GM12878 (cell line): ENCODE results near the gene GLB1L. TPM values are rescaled to one million over a fixed set of nuclear protein-coding genes. Genes with fewer than 3 reads are reported as not detected.

Experiments used
- BACH1 ChIP-seq: fragments of 450-650 bp; IDR thresholded peaks from 2 replicates; pipeline ENCODE4 v1.6.1; 2017; ENCODE audit warnings: mild to moderate bottlenecking, borderline replicate concordance
- GABPA ChIP-seq: IDR thresholded peaks from 2 replicates; pipeline ENCODE4 v1.6.1; 2014; ENCODE audit warnings: antibody characterized with exemption, low read depth, mild to moderate bottlenecking, inconsistent platforms
- HDAC6 ChIP-seq: fragments of 200-600 bp; sonication (generic); IDR thresholded peaks from one replicate; pipeline ENCODE4 v1.8.0; 2017; ENCODE audit warnings: antibody characterized with exemption; ENCODE audit not compliant: unreplicated experiment
- MLLT1 ChIP-seq: fragments of 450-650 bp; IDR thresholded peaks from 2 replicates; pipeline ENCODE4 v1.6.1; 2016; ENCODE audit warnings: mild to moderate bottlenecking
- NFIC ChIP-seq: IDR thresholded peaks from 2 replicates; pipeline ENCODE4 v1.6.1; 2012; ENCODE audit warnings: low read depth, mild to moderate bottlenecking, inconsistent platforms, low read length, moderate library complexity
- NFXL1 ChIP-seq: fragments of 450-650 bp; IDR thresholded peaks from 2 replicates; pipeline ENCODE4 v1.6.1; 2017; ENCODE audit warnings: antibody characterized with exemption, mild to moderate bottlenecking, borderline replicate concordance
- NR2C1 ChIP-seq: fragments of 450-650 bp; IDR thresholded peaks from 2 replicates; pipeline ENCODE4 v1.6.1; 2017; ENCODE audit warnings: antibody characterized with exemption, mild to moderate bottlenecking, moderate library complexity
- PAX5 ChIP-seq: IDR thresholded peaks from 2 replicates; pipeline ENCODE4 v1.6.1; 2011; ENCODE audit warnings: low read depth, low read length, borderline replicate concordance
- RELA ChIP-seq: fragments of 450-650 bp; IDR thresholded peaks from 2 replicates; pipeline ENCODE4 v1.8.0; 2014; ENCODE audit warnings: borderline replicate concordance; ENCODE audit not compliant: partially characterized antibody
- RFX5 ChIP-seq: IDR thresholded peaks from 2 replicates; pipeline ENCODE4 v1.6.1; 2011; ENCODE audit warnings: low read depth, low read length, improper control_type of control experiment
- SIN3A ChIP-seq: IDR thresholded peaks from 2 replicates; pipeline ENCODE4 v1.6.1; 2012; ENCODE audit warnings: low read depth, low read length, improper control_type of control experiment
- SREBF1 ChIP-seq: IDR thresholded peaks from 2 replicates; pipeline ENCODE4 v1.6.1; 2012; ENCODE audit warnings: mild to moderate bottlenecking, low read length
- TCF7 ChIP-seq: IDR thresholded peaks from 2 replicates; pipeline ENCODE4 v1.6.1; 2014; ENCODE audit warnings: antibody characterized with exemption, borderline replicate concordance
- ZBTB33 ChIP-seq: fragments of 450-650 bp; IDR thresholded peaks from 2 replicates; pipeline ENCODE4 v1.6.1; 2017; ENCODE audit warnings: mild to moderate bottlenecking
- ZBTB4 ChIP-seq: fragments of 450-650 bp; formaldehyde crosslinking; IDR thresholded peaks from 2 replicates; pipeline ENCODE4 v1.4.0; 2022; ENCODE audit warnings: mild to moderate bottlenecking, moderate library complexity
- polyA plus RNA-seq, 11 experiments: library from polyadenylated mRNA; depleted of rRNA in 4 of 11; unstranded in 6 of 11; stranded (reverse) in 5 of 11; fragments of >200 nt; fragmentation: Nextera tagmentation in 4 of 11; fragmentation: Illumina TruSeq in 1 of 11; extraction: Ambion mirVana in 4 of 11; extraction: Trizol in 1 of 11; gene quantifications; 1 replicate in 1 of 11; 2 replicates in 10 of 11; pipeline versions ENCODE4 v1.2.1 to v1.2.3, GENCODE V29; 2011 to 2016; ENCODE audit warnings: inconsistent platforms in 2 of 11, missing spikeins in 2 of 11, low read depth in 1 of 11
- total RNA-seq, 4 experiments: library from RNA; depleted of rRNA in 3 of 4; stranded (reverse); fragments of >200 nt in 3 of 4; fragmentation: Illumina TruSeq in 1 of 4; extraction: Trizol in 1 of 4; gene quantifications; 2 replicates each; pipeline versions ENCODE4 v1.2.1 to v1.2.3, GENCODE V29; 2013 to 2021
- TF ChIP-seq, protein P1 (sequence below): fragments of 450-650 bp; IDR thresholded peaks from 2 replicates; pipeline ENCODE4 v1.6.1; 2017; ENCODE audit warnings: antibody characterized with exemption, mild to moderate bottlenecking, moderate library complexity
- TF ChIP-seq, protein P2 (sequence below), 3 experiments: IDR thresholded peaks in 2 of 3; conservative IDR thresholded peaks in 1 of 3; 2 replicates each; pipeline ENCODE4 v1.5.1; 2011; ENCODE audit warnings: low read depth in 3 of 3, low read length in 3 of 3, mild to moderate bottlenecking in 3 of 3, control low read depth in 2 of 3, moderate library complexity in 2 of 3, inconsistent platforms in 1 of 3, mixed read lengths in 1 of 3; ENCODE audit not compliant: control insufficient read depth in 2 of 3, insufficient read depth in 1 of 3; ENCODE audit errors: extremely low read depth in 1 of 3

GLB1L gene
- total and polyA plus RNA-seq, 10 of the 15 experiments (the other 5 are each of a cell fraction or from before 2014, with no cell fraction given) = 0.29 to 4.6 (median 2.7) TPM

GRCh38 chr2:219245148-219245898, at the start of gene GLB1L, which contains the start of gene STK16 (continued):
- TF ChIP-seq ZBTB4 (CRISPR knock-in tag) (no peak), NFXL1 (no peak), RELA (peak; percentile 33), RFX5 (no peak), BACH1 (peak; percentile 61), TCF7 (no peak), NR2C1 (no peak), HDAC6 (no peak), GABPA (peak; percentile 87), SREBF1 (no peak), PAX5 (no peak), ZBTB33 (no peak), MLLT1 (peak; percentile 89), NFIC (no peak), SIN3A (peak; percentile 96)
- TF ChIP-seq, protein P1, sequence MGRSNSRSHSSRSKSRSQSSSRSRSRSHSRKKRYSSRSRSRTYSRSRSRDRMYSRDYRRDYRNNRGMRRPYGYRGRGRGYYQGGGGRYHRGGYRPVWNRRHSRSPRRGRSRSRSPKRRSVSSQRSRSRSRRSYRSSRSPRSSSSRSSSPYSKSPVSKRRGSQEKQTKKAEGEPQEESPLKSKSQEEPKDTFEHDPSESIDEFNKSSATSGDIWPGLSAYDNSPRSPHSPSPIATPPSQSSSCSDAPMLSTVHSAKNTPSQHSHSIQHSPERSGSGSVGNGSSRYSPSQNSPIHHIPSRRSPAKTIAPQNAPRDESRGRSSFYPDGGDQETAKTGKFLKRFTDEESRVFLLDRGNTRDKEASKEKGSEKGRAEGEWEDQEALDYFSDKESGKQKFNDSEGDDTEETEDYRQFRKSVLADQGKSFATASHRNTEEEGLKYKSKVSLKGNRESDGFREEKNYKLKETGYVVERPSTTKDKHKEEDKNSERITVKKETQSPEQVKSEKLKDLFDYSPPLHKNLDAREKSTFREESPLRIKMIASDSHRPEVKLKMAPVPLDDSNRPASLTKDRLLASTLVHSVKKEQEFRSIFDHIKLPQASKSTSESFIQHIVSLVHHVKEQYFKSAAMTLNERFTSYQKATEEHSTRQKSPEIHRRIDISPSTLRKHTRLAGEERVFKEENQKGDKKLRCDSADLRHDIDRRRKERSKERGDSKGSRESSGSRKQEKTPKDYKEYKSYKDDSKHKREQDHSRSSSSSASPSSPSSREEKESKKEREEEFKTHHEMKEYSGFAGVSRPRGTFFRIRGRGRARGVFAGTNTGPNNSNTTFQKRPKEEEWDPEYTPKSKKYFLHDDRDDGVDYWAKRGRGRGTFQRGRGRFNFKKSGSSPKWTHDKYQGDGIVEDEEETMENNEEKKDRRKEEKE = no peak
- TF ChIP-seq, protein P2, sequence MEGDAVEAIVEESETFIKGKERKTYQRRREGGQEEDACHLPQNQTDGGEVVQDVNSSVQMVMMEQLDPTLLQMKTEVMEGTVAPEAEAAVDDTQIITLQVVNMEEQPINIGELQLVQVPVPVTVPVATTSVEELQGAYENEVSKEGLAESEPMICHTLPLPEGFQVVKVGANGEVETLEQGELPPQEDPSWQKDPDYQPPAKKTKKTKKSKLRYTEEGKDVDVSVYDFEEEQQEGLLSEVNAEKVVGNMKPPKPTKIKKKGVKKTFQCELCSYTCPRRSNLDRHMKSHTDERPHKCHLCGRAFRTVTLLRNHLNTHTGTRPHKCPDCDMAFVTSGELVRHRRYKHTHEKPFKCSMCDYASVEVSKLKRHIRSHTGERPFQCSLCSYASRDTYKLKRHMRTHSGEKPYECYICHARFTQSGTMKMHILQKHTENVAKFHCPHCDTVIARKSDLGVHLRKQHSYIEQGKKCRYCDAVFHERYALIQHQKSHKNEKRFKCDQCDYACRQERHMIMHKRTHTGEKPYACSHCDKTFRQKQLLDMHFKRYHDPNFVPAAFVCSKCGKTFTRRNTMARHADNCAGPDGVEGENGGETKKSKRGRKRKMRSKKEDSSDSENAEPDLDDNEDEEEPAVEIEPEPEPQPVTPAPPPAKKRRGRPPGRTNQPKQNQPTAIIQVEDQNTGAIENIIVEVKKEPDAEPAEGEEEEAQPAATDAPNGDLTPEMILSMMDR (IDR thresholded peaks at IDR 0.05 in 2 of 3, conservative IDR thresholded peaks at IDR 0.05 in 1 of 3; ENCODE audit: control insufficient read depth in 2 of 3, extremely low read depth in 1 of 3, insufficient read depth in 1 of 3, low read depth in 3 of 3, low read length in 3 of 3) = no peak
